Activated CD4-positive, alpha-beta T cell treated with anti-CD3 and anti-CD28 coated beads, Interleukin-10, Interleukin-2, amounts not matched to agents 100 ng/mL and 50 ng/mL, durations not matched to agents 16 hours and 8 hours (primary cell): ENCODE measurements around the gene COL21A1.
A peak's percentile ranks its signal among the peaks of the same experiment; 100 is the strongest.
"Not testable (repeated sequence)": the region's sequence is repeated elsewhere in the genome, so short reads cannot be mapped to it uniquely, and the experiment has no call there.

Experiments used
- DNase-seq: peaks from one replicate; pipeline ENCODE4 v3.0.0-alpha.2; 2020

COL21A1 gene

DNA sequence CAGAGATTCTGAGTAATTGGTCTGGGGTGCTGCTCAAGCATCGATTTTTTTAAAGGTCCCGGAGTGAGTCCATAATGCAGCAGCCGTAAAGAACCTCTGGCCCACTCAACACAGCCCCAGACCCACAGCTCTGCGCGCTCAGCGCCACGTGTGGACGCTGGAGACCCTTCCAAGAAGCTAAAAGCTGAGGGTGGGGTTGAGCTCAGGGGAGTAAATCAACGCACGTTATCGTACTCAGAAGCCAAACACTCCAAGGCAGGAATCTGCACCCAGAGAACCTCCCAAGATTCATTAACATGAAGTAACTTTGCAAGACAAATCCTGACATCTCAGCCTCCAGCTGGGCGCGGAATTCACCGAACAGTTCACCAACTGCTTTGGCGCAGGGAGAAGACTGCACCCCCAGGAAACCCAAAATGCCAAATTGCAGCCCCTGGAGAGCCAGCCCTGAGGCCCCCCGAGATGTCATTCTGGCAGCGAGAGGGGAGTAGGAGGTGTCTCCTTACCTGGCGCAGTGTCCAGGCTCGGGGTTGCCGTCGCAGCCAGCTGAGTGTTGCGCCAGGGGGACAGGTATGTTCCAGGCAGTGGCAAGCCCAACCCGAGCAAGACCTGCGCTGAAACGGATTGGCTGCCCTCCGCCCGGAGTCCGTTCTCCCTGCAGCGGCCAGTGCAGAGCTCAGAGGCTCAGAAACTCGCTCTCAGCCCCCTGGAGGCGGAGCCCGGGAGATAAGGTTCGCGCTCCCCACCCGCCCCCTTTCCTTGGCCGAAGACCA, at the start of gene COL21A1:
Gene COL21A1 (minus strand): TSS at position 700 of the 773 bp plus-strand sequence. CDS start 64,962 bp downstream, outside the sequence.
- DNase-seq, result no peak

DNA sequence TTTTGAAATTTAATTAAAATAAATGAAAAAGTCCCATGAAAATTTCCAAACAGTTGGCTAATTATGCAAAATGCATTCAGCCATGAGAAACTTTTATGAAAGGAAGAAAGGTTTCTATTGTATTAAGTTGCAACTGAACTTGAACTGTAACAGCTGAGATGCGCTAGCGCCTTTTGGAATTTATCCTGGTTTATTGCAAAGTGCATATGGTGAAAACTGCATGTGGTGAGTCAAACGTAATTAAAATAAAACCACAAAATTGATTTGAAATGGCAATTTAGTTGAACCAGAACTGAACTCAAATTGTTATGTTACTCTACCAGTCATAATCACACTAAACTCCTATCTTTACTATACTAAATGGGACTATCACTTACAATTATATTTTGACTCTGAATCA, 46.4 kb upstream of the COL21A1 start:
- DNase-seq, result no peak

DNA sequence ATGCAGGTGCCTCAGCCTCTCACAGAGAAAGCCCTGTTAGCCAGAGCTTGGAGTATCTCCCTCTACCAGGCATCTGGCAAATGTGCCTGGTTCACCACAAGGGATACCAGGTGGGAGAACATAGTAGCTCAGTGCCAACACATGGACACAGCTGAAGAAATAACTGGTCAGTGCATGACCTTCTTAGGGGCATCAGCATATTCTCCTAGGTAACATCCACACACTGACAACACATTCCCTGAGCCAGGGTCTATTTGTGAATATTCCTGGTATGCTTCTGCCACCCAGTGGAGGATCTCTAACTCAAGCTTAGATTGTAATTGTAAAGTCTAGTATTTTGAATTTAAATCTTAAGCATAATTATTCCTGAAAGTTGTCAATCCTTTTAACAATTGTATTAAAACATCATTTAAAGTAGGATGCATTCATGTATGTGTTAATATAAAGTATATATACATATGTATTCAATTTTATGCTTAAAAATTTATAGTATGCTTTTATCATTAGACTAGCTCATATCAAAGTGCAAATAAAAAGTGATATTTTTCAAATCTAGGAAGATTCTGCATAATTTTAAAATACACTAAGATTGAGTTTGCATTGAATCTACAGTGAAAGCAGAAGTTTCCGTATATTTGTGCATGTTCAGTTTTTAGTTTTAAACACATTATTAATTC, 45.3 kb upstream of the COL21A1 start:
- peak; percentile 5 for DNase-seq

DNA sequence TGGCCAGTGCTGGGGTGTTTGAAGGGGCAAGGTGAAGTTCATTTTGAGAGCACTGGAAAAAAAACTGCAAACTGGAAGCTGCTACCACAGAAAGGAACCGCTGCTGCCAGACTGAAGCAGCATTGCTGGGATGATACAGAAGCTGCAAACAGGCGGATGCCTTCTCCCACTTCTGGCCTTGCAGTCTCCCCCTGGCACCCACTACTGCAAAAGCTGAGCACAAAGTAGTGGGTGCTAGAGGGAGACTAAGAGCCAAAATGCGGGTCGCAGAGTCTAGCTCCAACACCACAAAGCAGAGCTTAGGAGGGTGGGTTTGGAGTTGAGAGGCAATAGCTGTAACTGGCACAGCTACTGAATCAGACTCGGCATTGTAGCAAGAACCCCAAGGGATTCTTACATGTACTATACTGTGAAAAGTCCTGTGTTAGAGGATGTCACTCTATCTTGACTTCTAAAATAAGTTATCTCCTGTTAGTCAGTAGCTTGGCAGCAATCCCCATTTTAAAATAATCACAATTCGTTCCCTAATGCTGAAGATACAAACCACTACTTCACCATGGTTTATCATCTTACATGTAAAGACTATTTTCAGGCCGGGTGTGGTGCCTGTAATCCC, 44.0 kb upstream of the COL21A1 start:
- no peak for DNase-seq

DNA sequence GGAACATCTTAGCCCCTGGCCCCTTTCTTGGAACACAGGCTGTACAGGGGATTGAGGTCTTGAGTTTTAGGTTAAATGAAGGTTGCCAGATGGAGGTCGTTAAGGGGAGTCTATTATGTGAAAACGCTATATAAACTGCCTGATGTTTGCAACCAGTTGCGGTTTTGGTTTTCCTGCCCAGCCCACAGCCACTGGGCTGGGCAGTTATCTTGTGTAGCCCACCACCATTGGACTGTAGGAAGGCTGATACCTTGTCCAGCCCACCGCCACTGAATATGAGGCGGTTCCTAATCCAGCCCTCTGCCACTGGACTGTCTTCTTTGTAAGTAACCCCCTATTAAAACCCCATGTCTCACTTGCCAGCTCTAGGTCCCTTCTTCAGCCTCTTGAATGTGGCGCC, 42.3 kb upstream of the COL21A1 start:
- no peak for DNase-seq

DNA sequence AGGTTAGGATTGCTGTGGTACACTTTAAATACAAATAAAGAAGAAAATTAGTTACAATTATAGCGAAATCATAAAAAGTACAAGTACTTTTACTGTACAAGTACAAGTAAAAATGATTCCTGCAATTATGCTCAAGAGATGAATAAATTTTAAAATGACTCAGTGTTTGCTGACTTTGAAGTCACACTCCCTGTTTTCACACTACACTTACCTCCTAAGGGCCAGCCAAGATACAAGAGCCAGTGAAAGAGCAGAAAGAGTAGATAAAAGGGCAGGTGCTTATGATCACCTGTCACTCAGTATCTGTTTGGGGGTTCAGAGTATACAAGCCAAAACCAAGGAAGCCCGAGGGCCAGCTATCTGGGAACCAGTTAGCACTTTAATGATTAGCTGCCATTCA, 41.0 kb upstream of the COL21A1 start:
- no peak for DNase-seq

DNA sequence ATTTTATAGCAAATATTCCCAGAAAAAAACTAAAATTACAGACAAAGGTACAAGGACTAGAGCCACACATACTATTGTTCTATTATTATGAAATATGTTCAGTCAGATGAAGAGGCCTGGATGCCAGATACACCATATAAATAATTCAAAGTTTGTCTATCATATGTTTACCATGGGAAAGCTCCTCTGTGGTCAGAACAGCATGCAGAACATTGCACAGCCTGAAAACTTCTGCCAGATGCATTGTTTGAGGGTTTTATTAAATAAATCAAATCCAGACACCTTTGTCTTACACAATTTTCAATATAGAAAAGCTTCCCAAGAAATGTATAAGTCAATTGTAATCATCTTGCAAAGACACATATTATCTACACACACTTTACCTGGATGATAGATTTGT, 35.0 kb upstream of the COL21A1 start:
- DNase-seq, result no peak

DNA sequence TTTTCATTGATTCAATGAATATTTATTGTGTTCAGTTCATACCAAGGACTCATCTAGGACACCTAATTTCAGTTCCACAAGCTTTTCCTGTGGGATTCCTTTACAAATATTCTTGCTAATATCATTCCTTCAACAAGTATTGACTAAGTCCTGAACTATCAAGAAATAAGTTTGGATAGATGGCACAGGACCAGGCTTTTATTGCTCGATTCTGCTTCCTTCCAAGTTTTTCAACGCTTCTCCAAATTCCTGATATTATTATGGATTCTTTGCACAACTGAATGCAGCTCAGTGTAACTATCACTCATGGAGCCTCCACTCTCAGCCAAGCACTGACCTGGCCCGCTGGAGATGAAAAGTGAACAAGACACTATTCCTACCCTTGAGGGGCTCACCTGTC, 32.7 kb upstream of the COL21A1 start:
- no peak for DNase-seq

DNA sequence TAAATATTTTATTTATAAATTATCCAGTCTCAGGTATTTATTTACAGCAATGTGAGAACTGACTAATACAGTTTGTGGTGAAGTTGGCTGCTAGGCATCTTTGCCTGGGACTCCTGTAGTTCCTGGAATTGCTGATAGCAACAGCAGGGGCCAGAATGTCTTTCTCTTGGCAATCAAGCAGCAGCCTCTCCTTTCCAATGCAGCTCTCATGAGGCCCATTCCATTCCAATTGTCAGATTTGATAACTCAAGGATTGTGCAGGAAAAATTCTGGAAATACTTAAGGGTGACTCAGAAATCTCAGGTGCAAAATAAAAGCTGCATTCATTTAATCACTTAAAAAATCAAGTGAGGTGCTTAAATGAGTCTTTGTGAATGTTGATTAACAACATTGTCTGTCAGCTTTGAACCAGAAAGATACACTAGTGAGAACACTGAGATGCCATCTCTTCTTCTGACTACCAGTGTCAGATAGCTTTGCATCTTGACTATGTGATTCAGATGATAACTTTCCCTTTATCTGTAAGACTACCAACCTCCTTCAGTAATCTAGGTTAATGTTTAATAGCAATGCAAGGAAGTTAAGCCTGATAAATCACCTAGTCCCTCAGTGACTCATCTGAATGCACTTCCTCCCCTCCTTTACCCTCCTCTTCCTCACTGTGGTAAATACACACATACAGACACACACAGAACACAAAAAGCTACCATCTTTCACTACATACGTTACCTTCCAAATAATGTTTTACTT, 32.1 kb upstream of the COL21A1 start:
- DNase-seq, result no peak

DNA sequence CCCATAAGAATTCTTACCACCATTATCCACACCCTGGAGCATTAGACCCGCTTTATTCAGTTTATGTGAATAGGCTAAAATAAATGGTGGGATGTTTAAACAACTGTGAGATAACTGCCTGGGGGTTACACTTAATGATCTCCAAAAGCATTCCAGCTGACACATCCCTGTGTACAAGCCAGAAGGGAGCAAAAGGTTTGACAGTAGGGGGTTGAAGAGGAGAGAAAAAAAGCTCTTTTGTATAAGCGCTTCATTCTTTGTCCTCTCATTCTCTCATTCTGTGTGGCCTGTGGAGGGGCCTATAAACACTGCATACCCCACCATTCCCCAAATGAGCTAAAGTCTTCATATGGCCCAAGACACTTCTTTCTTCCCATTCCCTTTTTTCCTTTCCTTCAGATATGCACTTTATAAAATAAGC, 30.8 kb upstream of the COL21A1 start:
- DNase-seq, result no peak

DNA sequence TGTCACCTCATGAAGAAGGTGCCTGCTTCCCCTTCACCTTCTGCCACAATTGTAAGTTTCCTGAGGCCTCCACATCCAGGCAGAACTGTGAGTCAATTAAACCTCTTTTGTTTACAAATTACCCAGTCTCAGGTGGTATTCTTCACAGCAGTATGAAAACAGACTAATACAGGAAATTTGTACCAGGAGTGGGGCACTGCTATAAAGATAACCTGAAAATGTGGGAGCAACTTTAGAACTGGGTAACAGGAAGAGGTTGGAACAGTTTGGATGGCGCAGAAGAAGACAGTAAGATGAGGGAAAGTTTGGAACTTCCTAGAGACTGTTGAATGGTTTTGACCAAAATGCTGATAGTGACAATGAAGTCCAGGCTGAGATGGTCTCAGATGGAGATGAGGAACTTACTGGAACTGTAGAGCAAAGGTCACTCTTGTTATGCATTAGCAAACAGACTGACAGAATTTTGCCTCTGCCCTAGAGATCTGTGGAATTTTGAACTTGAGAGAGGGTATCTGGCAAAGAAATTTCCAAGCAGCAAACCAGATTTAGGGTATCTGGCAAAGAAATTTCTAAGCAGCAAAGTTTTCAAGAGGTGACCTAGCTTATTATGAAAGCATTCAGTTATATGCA, 23.5 kb upstream of the COL21A1 start:
- no peak for DNase-seq

DNA sequence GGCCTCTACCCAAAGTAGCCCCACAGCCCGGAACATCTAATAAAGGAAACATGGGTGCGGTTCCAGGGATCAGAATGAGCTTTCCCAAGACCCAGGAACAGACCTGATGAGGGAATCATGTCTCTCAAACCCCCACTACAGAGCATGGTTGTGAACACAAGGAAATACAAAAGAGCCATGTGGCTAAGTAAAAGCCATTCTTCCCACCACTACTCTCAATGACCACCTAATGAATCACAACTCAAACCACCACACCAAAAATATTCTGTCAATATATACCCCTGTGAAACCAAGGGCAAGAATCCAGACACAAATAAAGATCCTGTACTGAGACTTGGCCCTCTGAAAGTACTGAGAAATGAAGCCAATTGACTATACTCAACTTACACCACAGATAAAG, 20.9 kb upstream of the COL21A1 start:
- DNase-seq, result no peak

DNA sequence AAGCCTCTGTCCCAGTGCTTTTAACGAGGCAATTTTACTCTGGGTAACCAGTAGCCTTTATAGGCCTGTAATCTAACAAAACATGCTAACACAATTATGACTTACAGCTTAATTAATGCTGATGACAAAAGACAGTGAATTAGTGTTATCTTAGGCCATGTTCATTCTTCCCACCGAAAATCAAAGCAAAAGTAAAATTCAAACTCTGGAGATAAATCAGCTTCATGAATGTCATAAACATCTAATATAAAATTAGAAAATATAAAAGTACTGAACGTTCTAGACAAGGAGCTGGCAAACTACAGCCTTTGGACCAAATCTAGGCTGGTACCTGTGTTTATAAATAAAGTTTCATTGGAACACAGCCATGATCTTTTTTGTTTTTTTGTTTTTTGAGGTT, 18.6 kb upstream of the COL21A1 start:
- no peak for DNase-seq

DNA sequence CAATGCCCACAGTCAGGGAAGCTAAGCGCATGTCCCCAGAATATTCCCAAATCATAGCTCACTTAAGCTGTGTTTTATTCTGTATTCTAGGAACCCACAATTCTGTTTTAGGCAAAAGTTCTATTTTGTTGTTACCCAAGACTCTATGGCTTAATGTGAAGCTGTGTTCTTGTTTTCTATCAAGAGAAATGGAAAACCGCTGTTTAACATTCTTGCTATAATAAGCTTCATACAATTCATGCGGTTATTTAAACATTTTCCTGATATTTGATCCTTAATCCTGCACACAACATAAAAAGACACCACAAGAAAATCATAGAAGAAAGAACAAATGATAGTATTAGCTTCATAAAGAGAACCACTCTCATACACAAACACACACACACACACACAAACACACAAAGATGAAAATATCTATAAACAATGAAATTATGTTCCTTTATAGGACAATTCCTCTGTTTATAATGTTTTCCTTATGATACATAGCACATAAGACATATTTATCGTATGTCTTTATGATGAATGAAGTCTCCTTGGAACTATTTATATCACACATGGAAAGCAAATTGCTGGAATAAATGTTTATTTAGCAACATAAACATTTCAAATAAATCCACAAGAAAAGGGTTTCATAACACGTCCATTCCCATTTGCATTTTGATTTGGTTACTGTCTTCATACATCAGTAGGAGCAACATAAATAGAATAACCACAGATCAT, 16.4 kb upstream of the COL21A1 start:
- DNase-seq, result no peak

DNA sequence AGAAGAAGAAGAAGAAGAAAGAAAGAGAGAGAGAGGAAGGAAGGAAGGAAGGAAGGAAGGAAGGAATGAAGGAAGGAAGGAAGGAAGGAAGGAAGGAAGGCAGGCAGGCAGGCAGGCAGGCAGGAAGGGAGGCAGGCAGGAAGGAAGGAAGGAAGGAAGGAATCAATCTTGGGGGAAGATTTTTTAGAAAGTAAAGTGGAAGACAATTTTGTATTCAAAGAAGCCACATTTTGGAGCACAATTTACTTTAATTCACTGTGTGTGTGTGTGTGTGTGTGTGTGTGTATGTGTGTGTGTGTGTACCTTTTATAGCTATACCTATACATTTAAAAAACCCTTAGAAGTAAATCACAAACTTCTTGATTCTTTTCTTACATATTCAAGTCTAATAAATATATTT, 13.2 kb upstream of the COL21A1 start:
- DNase-seq, result not testable (repeated sequence)

DNA sequence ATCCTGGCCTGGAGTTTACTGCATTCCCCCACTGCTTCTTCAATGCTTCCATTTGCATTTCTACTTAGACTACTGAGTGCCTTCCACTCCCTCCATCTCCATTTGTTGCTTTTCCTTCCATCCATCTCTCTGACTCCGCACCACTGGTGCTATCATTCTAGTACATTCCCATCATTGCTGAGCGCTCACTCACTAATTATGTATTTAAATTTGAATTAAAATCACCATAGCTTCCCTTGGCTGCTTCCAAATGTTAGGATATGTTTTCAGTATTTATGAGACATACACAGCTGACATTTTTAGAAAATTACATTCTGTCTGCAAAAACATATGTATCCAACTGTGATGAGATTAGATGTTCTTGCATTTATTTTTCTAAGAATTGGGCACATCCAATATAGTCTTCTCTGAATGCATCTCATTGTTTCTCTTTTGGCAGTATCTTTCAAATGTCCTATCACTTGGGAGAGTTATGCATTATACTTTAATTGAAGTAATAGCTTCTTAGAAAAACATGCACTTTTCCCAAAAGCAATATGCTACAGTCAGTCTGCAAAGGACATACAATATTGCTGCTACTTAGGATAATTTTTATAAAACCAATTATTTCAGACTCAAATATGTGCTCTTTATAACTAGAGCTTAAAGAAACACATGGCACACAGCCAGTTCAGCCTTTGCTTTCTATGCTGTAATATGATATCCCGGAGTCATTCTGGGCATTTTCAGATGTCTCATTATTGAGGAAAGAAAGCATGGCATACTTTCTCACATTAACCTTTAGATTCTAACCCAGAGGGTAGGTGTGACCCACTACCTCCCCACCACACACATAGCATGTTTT, 12.1 kb upstream of the COL21A1 start:
- DNase-seq, result no peak

DNA sequence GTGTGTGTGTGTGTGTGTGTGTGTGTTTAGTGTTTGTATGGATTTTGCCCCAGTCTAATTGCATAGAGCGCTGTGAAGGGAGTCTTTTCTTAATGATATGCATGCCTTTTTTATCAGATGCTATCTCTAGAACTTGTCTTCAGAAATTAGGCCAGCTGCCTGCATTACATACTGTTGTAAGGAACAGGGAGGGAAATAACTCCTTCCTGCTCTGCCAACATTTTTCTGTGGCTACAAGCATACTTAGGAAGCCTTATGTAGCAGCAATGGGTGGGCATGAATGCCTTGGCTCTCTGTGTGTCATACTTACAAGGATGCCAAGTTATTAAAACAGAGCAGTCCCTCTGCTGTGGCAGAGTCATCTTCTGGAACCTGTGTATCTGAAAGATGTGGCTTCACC, 8.0 kb upstream of the COL21A1 start:
- no peak for DNase-seq

DNA sequence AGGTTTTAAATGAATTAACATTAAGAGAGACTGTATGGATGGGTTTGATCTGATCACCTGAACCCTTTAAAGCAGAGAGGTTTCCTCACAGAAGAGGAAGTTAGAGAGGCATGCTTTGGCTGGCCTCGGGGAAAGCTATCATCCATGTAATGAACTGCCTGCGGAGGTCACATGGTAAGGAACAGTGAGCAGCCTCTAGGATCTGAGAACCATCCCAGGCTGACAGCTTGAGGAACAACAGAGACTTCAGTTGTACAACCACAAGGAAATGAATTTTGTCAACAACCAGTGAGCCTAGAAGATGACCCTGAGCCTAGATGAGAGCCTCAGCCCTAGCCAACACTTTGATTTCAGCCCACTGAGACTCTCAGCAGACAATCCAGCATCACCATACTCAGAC, 2.9 kb upstream of the COL21A1 start:
- no peak for DNase-seq

DNA sequence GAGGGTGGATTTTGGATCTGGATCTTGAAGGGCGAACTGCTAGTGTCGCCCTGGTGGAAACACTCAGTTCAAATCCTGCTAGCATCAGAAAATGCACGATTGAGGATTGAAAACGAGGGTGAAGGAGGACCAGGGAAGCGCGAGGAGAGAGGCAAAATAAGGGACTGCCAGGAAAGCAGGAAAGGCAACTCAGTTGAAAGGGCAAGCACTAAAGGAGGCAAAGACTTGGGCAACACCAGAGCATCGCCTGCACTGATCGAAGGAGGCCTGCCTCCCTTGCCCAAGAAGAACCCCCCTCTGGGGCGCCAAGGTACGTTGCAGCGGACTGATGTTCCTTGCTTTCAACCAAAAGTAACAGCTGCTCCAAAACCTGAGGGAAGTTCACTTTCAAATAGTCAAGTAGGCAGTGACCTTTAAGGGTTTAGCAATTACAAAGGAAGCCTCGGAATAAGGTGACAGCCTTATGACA, 308 bp upstream of the COL21A1 start:
- no peak for DNase-seq

DNA sequence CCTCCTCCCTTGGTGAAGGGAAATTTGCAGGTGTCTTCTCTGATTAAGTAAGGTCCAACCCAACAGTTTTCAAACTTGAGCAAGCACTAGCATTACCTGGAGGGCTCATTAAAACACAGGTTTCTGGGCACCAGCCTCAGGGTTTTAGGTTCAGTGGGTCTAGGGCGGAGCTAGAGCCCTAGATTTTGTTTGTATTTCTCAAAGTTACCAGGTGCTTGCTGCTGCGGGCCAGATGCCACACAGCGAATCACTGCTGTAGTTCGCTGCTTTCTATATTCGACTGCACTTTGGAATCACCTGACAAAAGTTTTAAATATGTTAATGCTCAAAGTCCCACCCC, 869 bp downstream of the COL21A1 start:
- DNase-seq, result no peak

DNA sequence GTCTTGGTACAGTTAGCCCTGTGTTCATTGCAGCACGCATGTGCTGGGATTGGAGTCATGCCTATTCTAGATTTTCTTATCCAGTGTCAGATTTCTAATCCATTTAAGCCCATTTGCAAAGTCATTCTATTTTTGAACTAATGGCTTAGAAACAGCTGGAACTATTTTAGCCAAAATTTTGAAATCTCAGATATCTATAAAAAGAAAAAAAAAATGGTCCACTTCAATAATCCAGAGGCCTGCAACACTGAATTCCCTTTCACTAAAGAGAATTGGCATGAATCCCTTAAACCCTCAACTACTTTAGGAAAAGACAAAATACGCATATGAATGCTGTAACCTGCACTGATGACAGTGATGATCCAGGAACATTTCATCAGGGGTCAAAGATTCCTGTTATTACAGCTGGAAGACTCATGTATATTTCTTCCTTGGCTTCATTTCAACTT, 1.5 kb downstream of the COL21A1 start:
- DNase-seq, result no peak
